ENCODE results near the gene LDB1.

The LDB1 gene

DNA sequence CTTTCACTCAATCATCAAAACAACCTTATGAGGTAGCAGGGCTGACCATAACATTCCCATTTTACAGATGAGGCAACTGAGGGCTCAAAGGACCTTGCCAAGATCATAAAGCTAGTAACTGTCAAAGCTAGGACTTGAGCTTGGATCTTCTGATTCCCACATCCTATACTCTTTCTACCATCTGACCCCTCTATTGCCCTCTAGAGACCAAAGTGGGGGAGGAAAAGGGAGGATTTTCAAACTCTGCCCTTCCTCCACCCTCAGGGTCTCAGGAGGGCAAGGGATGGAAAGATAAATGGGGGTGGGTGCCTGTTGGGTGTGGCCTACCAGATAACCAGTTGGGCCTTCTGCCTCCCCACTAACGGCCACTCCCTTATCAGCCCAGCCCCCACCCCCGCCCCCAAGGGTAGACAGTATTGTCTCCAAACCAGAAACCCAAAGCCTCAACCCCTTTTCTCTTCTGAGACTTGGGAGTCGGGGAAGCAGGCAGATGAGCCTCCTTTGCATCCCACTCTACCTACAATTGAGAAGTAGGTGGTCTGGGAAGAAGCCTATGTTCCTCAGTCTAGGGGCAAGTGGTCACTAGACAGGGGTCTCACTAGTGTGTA, 7.9 kb downstream of the LDB1 start:
- Mint-ChIP-seq H3K4me3 (no peak overlapping the region), H3K27me3 (no peaks in the 10 kb centered on the region), H3K36me3 (peaks cover 24% of the 10 kb centered on the region), H3K27ac (no peak overlapping the region), H3K9me3 (no peaks in the 10 kb centered on the region), H3K4me1 (peaks cover 36% of the 10 kb centered on the region)
- no peak for ATAC-seq (ENCODE audit: low read depth)
- DNase-seq (ENCODE audit: low spot score in 2 of 2): no peak

GRCh38 chr10:102111276-102111675, 8.9 kb downstream of the LDB1 start:
- ATAC-seq (ENCODE audit: low read depth): no peak

DNA sequence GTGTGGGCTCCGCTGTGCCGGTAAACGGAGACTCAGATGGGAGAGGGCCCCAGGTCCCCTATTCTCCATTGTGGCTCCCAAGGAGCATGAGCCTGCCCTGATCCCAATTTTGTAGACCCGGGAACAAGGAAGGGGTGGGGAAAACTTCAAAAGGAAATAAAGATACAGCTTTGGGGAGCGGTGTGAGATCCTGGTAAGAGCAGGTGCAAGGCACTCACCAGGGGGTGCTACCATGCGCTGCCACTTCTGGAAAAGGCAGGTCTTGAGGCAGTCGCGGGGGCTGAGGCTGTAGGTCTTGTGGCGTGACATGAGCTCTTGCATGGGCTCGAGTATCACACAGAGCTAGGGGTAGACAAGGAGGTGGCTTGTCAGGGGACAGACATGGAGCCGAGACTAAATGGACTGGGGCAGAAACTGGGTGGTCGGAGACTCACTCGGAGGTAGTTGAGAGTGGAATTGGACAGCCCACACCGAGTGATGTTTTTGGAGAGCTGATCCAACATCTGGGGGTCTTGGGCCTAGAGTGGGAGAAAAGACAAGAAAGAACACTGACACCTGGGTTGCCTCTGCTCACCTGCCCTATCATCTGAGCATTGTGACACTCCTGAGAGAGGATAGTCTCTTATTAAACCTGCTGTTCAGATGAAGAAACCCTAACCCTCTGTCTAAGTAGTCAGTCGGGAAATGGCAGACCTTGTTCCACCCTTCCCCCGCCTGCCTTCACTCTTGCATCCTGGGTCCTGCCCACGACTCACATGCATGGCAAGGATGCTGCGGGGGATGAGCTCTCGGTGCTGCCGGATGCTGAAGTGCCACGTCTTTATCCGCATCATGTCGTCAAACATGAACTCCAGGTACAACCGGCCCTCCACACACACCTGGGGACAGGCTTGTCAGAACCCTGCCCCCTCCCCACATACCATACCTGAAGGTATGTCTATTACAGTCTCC, 10.7 kb downstream of the LDB1 start:
- H3K4me1 Mint-ChIP-seq: peaks cover 25% of the 10 kb centered on the region
- no peaks in the 10 kb centered on the region for H3K27me3 Mint-ChIP-seq
- H3K4me3 Mint-ChIP-seq: no peak overlapping the region
- no peak overlapping the region for H3K27ac Mint-ChIP-seq
- DNase-seq (ENCODE audit: low spot score in 2 of 2) (no peak), ATAC-seq (ENCODE audit: low read depth) (no peak)
- no peaks in the 10 kb centered on the region for H3K9me3 Mint-ChIP-seq
- H3K36me3 Mint-ChIP-seq: peaks cover 27% of the 10 kb centered on the region

More at GRCh38 chr10:102111276-102111675, 8.9 kb downstream of the LDB1 start:
- H3K4me3 Mint-ChIP-seq: no peak overlapping the region
- no peaks in the 10 kb centered on the region for H3K9me3 Mint-ChIP-seq
- H3K36me3 Mint-ChIP-seq: peaks cover 25% of the 10 kb centered on the region
- no peak for DNase-seq (ENCODE audit: low spot score in 2 of 2)
- H3K4me1 Mint-ChIP-seq: peaks cover 27% of the 10 kb centered on the region
- H3K27me3 Mint-ChIP-seq: no peaks in the 10 kb centered on the region
- no peak overlapping the region for H3K27ac Mint-ChIP-seq

DNA sequence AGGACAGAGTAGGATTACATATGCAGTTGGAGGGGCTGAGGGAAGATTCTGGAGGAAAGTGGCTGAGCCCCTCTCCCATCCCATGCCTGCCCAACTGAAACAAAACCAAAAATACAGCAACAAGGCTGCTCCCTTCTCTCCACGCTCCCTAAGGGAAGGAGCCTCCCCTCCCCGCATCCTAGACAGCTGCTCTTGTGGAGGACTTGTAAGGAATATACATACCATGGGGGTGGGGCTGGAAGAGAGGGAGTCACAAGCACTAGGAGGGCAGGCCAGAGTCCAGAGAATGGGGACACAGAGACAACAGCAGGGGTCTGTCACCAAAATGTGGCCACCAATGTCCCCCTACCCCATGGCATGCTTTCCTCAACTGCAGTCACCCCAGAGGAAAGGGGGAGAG, 13.2 kb downstream of the LDB1 start:
- Mint-ChIP-seq H3K4me1 (peaks cover 12% of the 10 kb centered on the region), H3K27ac (no peak overlapping the region), H3K4me3 (no peak overlapping the region), H3K9me3 (no peaks in the 10 kb centered on the region), H3K36me3 (peaks cover 27% of the 10 kb centered on the region), H3K27me3 (no peaks in the 10 kb centered on the region)
- no peak for ATAC-seq (ENCODE audit: low read depth)
- DNase-seq (ENCODE audit: low spot score in 2 of 2): no peak

GRCh38 chr10:102102421-102102820, 17.7 kb downstream of the LDB1 start:
- ATAC-seq (ENCODE audit: low read depth) (no peak), DNase-seq (ENCODE audit: low spot score in 2 of 2) (no peak)
- Mint-ChIP-seq H3K4me1 (peaks cover 8% of the 10 kb centered on the region), H3K27me3 (no peaks in the 10 kb centered on the region), H3K9me3 (no peaks in the 10 kb centered on the region), H3K36me3 (peaks cover 8% of the 10 kb centered on the region), H3K4me3 (no peak overlapping the region), H3K27ac (no peak overlapping the region)

DNA sequence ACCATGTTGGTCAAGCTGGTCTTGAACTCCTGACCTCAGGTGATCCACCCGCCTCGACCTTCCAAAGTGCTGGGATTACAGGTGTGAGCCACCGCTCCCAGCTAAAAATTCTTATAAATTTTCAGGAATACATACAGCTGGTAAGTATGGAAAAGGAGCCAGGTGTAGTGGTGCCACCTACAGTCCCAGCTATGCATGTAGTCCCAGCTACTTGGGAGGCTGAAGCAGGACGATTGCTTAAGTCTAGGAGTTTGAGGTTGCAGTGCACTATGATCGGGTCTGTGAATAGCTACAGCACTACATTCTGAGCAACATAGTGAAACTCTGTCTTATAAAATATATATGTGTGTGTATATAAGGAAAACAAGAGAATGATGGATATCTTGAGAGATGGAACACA, 19.0 kb downstream of the LDB1 start:
- Mint-ChIP-seq H3K4me1 (peaks cover 8% of the 10 kb centered on the region), H3K36me3 (peaks cover 6% of the 10 kb centered on the region)

DNA sequence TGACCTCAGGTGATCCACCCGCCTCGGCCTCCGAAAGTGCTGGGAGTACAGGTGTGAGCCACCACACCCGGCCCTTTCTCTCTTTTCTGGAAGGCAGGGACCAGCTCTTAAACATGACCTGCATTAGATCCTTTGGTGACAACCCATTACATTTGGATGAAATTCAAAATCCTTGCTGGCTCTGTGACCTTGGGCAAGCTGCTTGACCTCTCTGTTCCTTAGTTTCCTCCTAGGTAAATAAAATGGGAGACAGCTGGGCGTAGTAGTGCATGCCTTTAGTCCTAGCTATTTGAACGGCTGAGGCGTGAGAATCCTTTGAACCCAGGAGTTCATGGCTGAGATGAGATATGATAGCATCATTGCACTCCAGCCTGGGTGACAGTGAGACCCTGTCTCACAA, 23.7 kb downstream of the LDB1 start:
- Mint-ChIP-seq H3K27me3 (no peaks in the 10 kb centered on the region), H3K4me1 (no peaks in the 10 kb centered on the region), H3K27ac (no peak overlapping the region), H3K9me3 (no peaks in the 10 kb centered on the region), H3K4me3 (no peak overlapping the region), H3K36me3 (peaks cover 7% of the 10 kb centered on the region)
- ATAC-seq (ENCODE audit: low read depth) (no peak), DNase-seq (ENCODE audit: low spot score in 2 of 2) (no peak)

More for the DNA sequence above, 19.0 kb downstream of the LDB1 start:
- Mint-ChIP-seq H3K4me3 (no peak overlapping the region), H3K27ac (no peak overlapping the region), H3K9me3 (no peaks in the 10 kb centered on the region), H3K27me3 (no peaks in the 10 kb centered on the region)
- no peak for DNase-seq (ENCODE audit: low spot score in 2 of 2)
- no peak for ATAC-seq (ENCODE audit: low read depth)

GRCh38 chr10:102090772-102091171, 29.4 kb downstream of the LDB1 start:
- H3K36me3 Mint-ChIP-seq: peaks cover 2% of the 10 kb centered on the region
- DNase-seq (ENCODE audit: low spot score in 2 of 2) (no peak), ATAC-seq (ENCODE audit: low read depth) (no peak)
- no peaks in the 10 kb centered on the region for H3K4me1 Mint-ChIP-seq
- no peak overlapping the region for H3K27ac Mint-ChIP-seq
- H3K4me3 Mint-ChIP-seq: no peak overlapping the region
- H3K9me3 Mint-ChIP-seq: no peaks in the 10 kb centered on the region
- H3K27me3 Mint-ChIP-seq: no peaks in the 10 kb centered on the region

GRCh38 chr10:102086196-102086595, 34.0 kb downstream of the LDB1 start:
- Mint-ChIP-seq H3K27ac (no peak overlapping the region), H3K4me1 (no peaks in the 10 kb centered on the region), H3K27me3 (no peaks in the 10 kb centered on the region), H3K9me3 (no peaks in the 10 kb centered on the region), H3K4me3 (no peak overlapping the region), H3K36me3 (no peaks in the 10 kb centered on the region)
- no peak for DNase-seq (ENCODE audit: low spot score in 2 of 2)
- ATAC-seq (ENCODE audit: low read depth): no peak

GRCh38 chr10:102085336-102085735, 34.8 kb downstream of the LDB1 start:
- Mint-ChIP-seq H3K27me3 (no peaks in the 10 kb centered on the region), H3K4me1 (no peaks in the 10 kb centered on the region), H3K27ac (no peak overlapping the region), H3K9me3 (no peaks in the 10 kb centered on the region), H3K36me3 (no peaks in the 10 kb centered on the region), H3K4me3 (no peak overlapping the region)
- no peak for ATAC-seq (ENCODE audit: low read depth)
- no peak for DNase-seq (ENCODE audit: low spot score in 2 of 2)

- DNase-seq (ENCODE audit: low spot score in 2 of 2) (no peak), ATAC-seq (ENCODE audit: low read depth) (no peak)
- no peak overlapping the region for H3K27ac Mint-ChIP-seq
- no peaks in the 10 kb centered on the region for H3K4me1 Mint-ChIP-seq
- H3K9me3 Mint-ChIP-seq: no peaks in the 10 kb centered on the region
- H3K4me3 Mint-ChIP-seq: no peak overlapping the region
- H3K27me3 Mint-ChIP-seq: no peaks in the 10 kb centered on the region
- no peaks in the 10 kb centered on the region for H3K36me3 Mint-ChIP-seq
Observed at GRCh38 chr10:102083541-102083940, 36.6 kb downstream of the LDB1 start.

- Mint-ChIP-seq H3K36me3 (peaks cover 2% of the 10 kb centered on the region), H3K27me3 (no peaks in the 10 kb centered on the region), H3K9me3 (no peaks in the 10 kb centered on the region), H3K4me3 (no peak overlapping the region), H3K27ac (no peak overlapping the region), H3K4me1 (peaks cover 6% of the 10 kb centered on the region)
- DNase-seq (ENCODE audit: low spot score in 2 of 2): peak; percentile 82 to 86
- ATAC-seq (ENCODE audit: low read depth): peak; percentile 98
Observed at GRCh38 chr10:102072673-102073527, 47.3 kb downstream of the LDB1 start.

- Mint-ChIP-seq H3K36me3 (peaks cover 2% of the 10 kb centered on the region), H3K4me3 (no peak overlapping the region), H3K4me1 (peaks cover 22% of the 10 kb centered on the region), H3K27ac (peak overlapping the region; percentile 69), H3K27me3 (no peaks in the 10 kb centered on the region), H3K9me3 (no peaks in the 10 kb centered on the region)
- no peak for ATAC-seq (ENCODE audit: low read depth)
- DNase-seq (ENCODE audit: low spot score in 2 of 2): no peak
Observed at GRCh38 chr10:102069071-102069470, 51.1 kb downstream of the LDB1 start.

DNA sequence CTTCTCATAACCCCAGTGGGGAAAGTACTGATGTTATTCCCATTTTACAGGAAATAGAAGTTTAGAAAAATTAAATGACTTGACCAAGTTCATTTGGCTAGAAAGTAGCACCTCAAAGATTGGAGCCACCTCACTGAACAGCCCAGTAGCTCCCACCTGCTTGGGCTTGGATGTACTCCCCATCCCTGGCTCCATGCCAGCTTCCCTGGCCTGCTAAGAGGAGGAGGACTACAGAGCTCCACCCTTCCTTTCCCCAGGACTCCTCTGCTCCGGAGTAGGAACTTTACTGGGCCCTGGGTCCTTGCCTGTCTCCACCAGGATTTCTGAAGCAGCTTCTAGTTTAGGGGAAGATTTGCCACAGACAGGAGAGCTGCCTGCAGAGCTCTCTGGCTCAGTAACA, 52.0 kb downstream of the LDB1 start:
- no peak overlapping the region for H3K4me3 Mint-ChIP-seq
- no peak for ATAC-seq (ENCODE audit: low read depth)

More for the DNA sequence above, 52.0 kb downstream of the LDB1 start:
- H3K9me3 Mint-ChIP-seq: no peaks in the 10 kb centered on the region
- no peak for DNase-seq (ENCODE audit: low spot score in 2 of 2)
- peaks cover 24% of the 10 kb centered on the region for H3K4me1 Mint-ChIP-seq
- no peak overlapping the region for H3K27ac Mint-ChIP-seq
- H3K27me3 Mint-ChIP-seq: no peaks in the 10 kb centered on the region
- peaks cover 2% of the 10 kb centered on the region for H3K36me3 Mint-ChIP-seq
